GM19395 (cell line): ENCODE data around the gene CCDC57.

Experiments
- ATAC-seq: cut with Tn5 transposase; IDR thresholded peaks from one replicate; pipeline ENCODE4 v1.9.1; 2021; ENCODE audit warnings: mild to moderate bottlenecking, moderate library complexity; ENCODE audit not compliant: unreplicated experiment

The CCDC57 gene

DNA sequence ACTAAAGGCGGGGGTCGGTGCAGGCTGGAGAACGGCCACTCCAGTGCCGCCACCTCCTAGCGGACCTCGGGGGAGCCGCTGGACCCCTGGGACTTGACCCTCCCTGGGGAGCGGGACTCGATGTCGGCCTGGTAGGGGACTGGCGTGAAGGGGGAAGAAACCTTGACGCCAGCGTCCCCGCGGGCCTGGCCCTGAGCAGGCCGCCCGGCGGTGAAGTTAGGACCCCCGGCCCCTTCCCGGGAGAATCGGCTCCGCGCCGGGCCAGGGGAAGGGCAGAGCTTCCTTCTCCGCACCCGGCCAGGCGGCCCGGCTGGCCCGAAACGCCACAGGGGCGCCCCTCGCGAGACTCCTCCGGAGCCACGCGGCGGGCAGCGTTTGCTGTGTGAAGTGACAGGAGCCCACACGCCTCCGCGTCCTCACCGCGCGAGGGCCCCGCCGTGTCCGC, 147.4 kb downstream of the CCDC57 start:
- ATAC-seq: peak; percentile 32

DNA sequence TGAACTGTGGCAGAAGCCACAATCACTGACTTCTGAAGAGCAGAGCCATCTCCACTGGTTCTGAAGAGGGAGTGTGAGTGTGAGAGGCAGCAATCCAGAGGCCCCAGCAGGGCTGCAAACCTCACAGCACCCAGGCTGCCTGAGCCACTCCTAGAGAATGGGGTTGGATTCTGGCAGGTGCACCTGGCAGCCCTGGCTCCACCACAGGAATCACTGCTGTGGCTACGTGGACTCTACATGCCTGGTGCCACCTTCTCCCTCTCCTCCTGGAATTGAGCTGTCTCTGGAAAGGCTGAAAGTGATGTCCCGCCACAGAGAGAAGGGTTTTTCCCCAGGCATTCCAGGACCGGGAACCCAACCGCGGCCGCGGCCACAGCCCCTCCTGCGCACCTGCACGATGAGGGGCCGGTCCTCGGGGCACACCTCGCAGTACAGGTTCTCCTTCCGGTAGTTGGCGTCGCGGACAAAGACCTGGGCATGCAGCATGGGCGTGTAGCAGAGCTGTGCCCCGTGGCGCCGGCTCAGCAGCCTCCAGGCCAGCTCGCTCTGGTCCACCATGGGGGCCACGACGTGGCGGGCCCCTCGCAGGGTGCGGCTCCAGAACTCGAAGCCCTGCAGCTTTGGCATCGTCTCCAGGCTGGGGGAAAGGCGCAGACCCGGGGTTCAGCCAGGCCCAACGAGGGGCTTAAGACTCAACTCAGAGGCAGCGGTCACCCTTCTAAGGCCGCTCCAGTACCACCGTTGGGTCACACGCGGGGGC, 148.0 kb downstream of the CCDC57 start:
- ATAC-seq: no peak

DNA sequence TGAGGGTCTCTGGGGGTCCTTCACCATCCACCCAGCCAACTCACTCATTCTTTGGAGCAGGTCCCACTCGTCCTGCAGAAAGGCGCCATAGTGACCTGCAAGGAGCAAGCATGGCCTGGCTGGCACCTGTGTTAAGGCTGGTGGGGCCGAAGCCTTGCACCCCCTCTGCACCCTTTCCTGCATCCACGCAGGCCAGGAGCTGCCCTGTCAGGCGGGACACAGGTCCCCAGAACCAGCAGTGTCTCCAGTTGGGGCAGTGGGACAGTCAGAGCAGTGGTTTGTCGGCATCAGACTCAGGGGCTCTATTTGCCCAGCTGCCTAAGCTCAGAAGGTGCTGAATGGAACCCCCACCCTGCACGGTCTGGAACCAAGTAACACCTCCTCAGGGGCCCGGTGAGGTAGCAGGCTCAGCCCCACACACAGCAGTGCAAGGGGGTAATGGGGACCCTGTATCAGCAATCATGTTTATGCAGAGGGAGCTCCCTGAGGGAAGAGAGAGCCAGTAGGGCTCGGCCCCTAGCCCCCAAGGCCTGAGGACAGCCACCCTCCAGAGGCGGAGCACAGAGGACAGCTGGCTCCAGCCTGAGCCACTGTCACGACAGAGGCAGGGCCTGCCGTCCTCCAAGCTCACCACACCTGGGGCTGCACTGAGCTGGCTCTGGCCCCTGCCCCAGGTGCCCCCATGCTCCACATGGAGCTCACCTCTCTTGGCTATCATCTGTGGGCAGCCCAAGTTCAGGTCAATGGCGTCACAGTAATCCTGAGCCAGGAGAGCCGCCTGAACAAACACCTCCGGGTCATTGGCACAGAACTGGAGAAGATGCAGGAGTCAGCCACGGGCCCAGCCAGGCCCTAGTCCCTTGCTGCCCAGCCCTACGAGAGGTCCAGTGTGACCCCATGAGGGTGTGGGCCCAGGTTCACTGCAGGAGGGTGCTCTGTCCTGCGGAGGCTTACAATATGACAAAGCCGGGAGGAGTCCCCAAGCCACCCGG, 148.9 kb downstream of the CCDC57 start:
- no peak for ATAC-seq

- no peak for ATAC-seq
Observed at GRCh38 chr17:82062984-82063368, 149.7 kb downstream of the CCDC57 start.

DNA sequence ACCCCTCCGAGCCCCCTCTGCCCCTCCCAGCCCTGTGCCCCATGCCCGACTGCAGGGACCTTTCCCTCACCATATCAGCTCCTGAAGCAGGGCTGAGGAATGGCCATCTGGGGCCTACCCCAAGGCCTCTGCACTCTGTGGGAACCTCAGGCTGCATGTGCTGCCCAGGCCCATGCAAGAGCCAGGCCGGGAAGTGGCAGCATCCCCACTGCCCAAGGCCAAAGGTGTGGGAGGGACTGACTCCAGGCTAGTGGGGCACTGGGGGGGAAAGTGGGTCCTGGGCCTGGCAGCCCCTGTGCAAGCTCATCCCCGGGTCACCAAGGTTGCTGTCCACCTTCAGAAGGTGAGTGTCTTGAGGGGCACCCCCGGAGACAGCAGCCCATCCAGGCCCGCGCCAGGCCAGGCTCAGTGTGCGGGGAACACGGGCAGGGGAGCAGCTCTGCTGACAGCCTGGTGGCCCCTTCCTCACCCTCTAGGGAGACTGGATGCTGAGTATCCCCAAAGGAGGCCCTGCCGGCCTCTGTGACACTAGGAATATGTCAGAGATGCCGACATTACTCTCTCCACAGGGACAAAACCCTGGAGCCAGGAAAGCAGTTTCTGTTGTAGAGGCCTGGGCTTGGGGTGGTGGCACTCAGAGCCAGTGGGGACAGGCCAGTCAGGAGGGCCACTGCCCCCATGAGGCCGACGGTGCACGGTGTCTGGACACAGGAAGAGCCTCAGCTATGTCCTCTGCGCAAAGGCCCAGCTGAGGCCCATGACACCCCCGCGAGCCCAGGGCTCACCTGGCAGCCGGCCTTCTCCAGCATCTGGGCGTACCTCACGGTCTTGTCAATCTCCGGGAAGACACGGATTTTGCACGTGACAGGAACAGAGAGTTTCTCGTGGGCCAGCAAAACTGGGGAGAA, 150.3 kb downstream of the CCDC57 start:
- no peak for ATAC-seq

DNA sequence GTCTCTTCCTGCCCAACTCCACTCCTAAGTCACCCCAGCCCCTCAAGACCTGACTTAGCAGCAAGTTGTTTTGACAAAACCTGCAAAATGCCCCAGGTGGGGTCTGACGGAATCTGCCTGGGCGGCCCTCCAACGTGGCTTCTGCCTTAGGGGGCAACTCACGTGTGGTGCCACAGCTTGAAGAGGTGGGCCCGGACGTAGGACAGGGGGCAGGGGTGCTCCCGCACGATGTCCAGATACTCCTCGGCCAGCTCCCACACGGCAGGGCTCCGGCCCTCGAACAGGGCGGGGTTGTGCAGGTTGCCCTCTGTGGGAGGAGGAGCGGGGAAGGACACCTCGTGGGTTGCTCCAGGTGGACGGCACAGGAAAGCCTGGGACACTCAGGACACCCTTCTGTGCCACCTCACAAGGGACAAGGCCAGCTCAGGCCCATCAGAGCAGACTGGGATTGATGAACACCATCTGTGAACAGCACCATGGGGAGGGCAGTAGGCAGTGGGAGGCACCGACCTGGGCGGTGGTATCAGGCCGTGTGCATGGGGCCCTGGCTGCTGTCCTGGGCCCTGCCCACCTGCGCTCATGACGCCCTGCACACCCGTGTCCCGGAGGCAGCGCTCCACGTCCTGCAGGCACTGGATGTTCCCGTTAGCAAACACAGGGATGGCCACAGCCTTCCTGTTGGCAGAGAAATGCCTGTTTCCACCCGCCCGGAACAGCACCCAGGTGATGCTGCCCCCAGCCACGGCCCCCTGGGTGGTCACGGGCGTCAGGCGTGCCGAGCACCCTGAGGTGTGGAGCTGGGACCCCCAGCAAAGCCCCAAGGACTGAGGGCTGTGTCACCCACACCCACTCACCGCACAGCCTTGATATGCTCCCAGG, 151.4 kb downstream of the CCDC57 start:
- ATAC-seq: no peak

- ATAC-seq: no peak
Observed at GRCh38 chr17:82060614-82061013, 152.0 kb downstream of the CCDC57 start.

- ATAC-seq: no peak
Observed at GRCh38 chr17:82060001-82060380, 152.7 kb downstream of the CCDC57 start.

GRCh38 chr17:82059272-82060000, 153.2 kb downstream of the CCDC57 start:
- no peak for ATAC-seq

- ATAC-seq: no peak
Observed at GRCh38 chr17:82058855-82059249, 153.8 kb downstream of the CCDC57 start.

DNA sequence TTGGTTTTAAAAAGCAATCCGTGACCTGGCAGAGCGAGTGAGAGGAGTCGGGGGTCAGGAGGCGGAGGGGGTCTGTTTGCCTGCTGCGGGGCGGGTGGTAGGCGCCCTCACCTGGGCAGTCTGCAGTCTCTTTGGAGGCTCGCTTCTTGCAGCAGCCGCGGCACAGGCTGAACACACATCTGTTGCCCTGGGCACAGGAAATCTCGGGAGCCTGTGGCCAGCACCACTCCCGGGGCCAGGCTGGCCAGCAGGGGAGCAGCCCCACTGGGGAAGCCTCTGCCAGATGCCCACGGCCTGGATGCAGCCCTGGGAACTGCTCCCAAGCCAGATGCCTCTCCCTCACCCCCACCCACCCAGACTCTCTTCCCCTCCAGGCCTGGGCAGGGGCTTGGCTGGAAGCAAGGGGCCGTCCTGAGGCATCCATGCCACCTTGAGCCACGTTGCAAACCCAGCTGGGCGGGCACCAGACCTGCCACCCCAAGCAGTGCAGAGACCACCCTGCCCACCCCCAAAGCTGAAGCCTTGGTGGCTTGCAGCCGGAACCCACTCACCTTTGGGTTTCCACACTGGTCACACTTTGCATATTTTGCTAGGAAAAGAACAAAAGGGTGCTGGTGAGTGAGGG, 154.3 kb downstream of the CCDC57 start:
- no peak for ATAC-seq

- no peak for ATAC-seq
Observed at GRCh38 chr17:82056729-82057621, 155.7 kb downstream of the CCDC57 start.

DNA sequence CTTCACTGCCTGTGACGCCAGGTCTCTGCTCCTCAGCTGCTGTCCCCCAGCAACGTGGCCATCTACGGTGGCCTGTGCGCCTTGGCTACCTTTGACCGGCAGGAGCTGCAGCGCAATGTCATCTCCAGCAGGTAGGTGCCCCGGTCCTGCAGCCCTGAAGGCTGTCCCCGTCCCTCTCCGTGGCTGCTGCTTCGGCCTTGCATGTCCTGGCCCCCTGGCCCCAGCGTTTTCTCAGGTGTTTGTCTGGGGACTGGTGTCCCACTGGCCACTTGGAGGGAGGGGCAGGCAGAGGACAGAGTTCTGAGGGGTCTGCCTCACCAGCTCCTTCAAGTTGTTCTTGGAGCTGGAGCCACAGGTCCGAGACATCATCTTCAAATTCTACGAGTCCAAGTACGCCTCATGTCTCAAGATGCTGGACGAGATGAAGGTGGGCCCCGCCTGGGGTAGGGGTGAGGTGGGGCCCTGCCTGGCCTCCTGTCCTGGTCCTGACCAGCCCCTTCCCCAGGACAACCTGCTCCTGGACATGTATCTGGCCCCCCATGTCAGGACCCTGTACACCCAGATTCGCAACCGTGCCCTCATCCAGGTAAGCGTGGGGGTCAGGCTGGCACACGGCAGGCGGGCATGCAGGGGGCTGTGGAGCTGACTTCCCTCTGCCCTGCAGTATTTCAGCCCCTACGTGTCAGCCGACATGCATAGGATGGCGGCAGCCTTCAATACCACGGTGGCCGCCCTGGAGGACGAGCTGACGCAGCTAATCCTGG, 156.5 kb downstream of the CCDC57 start:
- ATAC-seq: no peak

GRCh38 chr17:82055023-82055964, 157.3 kb downstream of the CCDC57 start:
- ATAC-seq: no peak

GRCh38 chr17:82054351-82055022, 158.2 kb downstream of the CCDC57 start:
- no peak for ATAC-seq
